Gastroesophageal sphincter (tissue), 3 donors: ENCODE measurements around the gene SLC4A4.

ENCODE experiments used
- POLR2A ChIP-seq, 2 donors: fragments of 450-650 bp; IDR thresholded peaks; one replicate each; pipeline ENCODE4 v1.6.1; 2017; ENCODE audit warnings: antibody characterized with exemption in 2 of 2, mild to moderate bottlenecking in 2 of 2, moderate library complexity in 1 of 2
- TF ChIP-seq, protein P1 (sequence below), 4 experiments: fragments of 200-600 bp in 2 of 4; fragments of 450-650 bp in 2 of 4; sonication (generic) in 1 of 4; IDR thresholded peaks; one replicate each; pipeline ENCODE4 v1.5.1; 2017 to 2019; ENCODE audit warnings: antibody characterized with exemption in 4 of 4, mild to moderate bottlenecking in 2 of 4, moderate library complexity in 2 of 4

DNA sequence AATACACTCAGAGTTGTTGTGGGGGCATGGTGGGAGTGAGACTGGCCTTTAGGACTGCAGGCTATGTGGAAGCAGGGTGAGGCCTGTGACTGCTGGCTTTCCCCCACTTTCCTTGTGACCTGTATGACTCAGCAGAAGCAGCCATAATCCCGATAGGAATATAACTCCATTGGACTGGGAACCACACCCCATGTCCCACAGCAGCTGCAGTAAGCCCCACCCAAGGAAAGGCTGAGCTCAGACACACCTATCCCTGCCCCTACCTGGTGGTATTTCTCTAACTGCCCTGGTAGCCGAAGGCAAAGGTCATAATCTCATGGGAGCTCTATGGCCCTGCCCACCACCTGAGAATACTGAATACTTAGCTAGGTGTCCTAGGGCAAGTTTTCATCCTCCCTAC is 275.8 kb downstream of the SLC4A4 start:
- TF ChIP-seq, protein P1, sequence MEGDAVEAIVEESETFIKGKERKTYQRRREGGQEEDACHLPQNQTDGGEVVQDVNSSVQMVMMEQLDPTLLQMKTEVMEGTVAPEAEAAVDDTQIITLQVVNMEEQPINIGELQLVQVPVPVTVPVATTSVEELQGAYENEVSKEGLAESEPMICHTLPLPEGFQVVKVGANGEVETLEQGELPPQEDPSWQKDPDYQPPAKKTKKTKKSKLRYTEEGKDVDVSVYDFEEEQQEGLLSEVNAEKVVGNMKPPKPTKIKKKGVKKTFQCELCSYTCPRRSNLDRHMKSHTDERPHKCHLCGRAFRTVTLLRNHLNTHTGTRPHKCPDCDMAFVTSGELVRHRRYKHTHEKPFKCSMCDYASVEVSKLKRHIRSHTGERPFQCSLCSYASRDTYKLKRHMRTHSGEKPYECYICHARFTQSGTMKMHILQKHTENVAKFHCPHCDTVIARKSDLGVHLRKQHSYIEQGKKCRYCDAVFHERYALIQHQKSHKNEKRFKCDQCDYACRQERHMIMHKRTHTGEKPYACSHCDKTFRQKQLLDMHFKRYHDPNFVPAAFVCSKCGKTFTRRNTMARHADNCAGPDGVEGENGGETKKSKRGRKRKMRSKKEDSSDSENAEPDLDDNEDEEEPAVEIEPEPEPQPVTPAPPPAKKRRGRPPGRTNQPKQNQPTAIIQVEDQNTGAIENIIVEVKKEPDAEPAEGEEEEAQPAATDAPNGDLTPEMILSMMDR (IDR thresholded peaks at IDR 0.05) = no peak
- no peak for TF ChIP-seq POLR2A (IDR thresholded peaks at IDR 0.05)
